Measurements from ENCODE around the gene SGSM2.

GRCh38 chr17:2380226-2380922 lies 43.1 kb downstream of the SGSM2 start:
- TF ChIP-seq POLR2A (IDR thresholded peaks at IDR 0.05; ENCODE audit: low read length): no peak
- TF ChIP-seq GATA1 (IDR thresholded peaks at IDR 0.05; ENCODE audit: low read depth, low read length): no peak

Measured in erythroblast (primary cell).